Left kidney (tissue), 2 donors: Measurements from ENCODE around the gene LEKR1. TPM values are rescaled to one million over a fixed set of nuclear protein-coding genes. Genes with fewer than 3 reads are reported as not detected.
"Not testable (repeated sequence)": the region's sequence is repeated elsewhere in the genome, so short reads cannot be mapped to it uniquely, and the experiment has no call there.

Experiments
- DNase-seq: peaks from one replicate; pipeline ENCODE4 v3.0.0-alpha.2; 2013
- polyA plus RNA-seq: library from polyadenylated mRNA; unstranded; fragments of 120-200 nt; gene quantifications from one replicate; pipeline ENCODE4 v1.2.1, GENCODE V29; 2013; ENCODE audit not compliant: insufficient read length

The LEKR1 gene
- polyA plus RNA-seq, 1 donor, result 3.2 TPM

DNA sequence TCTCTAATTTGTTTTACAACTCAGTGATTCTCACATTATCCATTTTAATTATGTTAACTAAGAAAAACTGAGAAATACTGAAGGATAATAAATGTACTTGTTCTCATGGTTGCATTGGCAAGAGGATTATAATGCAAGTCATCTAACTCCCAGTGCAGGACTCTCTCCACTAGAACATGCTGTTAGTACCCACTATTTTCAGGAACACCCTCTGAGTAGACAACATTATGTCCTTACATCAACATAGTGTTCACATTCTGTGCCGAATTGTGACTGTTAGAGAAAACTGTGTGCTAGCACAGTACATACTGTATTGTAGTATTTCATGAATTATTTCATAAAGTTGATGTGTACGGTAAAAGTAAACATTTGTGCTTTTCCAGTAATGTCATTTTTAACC lies 80.1 kb downstream of the LEKR1 start:
- no peak for DNase-seq

DNA sequence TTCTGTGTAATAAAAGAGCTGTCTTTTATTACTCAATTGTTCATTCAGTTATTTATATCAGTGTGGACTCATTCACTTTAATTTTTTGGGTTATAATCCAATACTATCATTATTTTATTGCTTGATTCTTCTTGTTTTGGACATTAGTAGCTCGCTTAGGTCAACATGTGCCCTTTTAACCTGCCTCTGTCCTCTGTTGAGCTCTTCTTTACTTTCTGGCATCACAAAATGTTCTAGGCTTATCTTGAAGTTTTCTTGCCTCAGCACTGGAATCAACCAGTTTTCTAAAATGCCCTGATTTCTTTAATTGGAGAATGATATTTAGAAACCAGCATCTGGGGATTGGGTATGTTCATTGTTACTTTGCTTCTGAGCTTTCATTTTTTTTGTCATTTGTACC lies 82.2 kb downstream of the LEKR1 start:
- DNase-seq, result no peak

DNA sequence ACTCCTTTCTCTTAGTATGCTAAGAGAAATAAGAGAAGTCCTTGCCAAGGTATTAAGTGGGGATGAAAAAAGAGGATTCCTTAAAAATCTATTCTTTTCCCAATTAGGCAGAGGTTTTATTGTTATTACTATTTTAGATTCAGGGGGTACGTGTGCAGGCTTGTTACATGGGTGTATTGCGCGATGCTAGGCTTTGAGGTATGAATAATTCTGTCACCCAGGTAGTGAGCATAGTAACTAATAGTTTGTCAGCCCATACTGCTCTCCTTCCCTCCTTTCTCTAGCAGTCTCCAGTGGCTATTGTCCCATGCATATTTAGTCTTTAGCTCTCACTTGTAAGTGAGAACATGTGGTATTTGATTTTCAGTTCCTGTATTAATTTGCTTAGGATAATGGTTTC lies 83.9 kb downstream of the LEKR1 start:
- no peak for DNase-seq

- DNase-seq, result not testable (repeated sequence)
Observed at GRCh38 chr3:156910831-156911230, 84.7 kb downstream of the LEKR1 start.

GRCh38 chr3:156914300-156914699 lies 88.1 kb downstream of the LEKR1 start:
- not testable (repeated sequence) for DNase-seq

DNA sequence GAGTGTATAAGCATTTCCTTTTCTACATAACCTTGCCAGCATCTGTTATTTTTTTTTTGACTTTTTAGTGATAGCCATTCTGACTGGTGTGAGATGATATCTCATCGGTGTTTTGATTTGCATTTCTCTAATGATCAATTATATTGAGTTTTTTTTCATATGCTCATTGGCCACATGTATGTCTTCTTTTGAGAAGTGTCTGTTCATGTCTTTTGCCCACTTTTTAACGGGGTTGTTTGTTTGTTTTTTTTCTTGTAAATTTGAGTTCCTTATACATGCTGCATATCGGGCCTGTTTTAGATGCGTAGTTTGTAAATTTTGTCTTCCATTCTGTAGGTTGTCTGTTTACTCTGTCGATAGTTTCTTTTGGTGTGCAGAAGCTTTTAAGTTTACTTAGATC lies 89.2 kb downstream of the LEKR1 start:
- no peak for DNase-seq

DNA sequence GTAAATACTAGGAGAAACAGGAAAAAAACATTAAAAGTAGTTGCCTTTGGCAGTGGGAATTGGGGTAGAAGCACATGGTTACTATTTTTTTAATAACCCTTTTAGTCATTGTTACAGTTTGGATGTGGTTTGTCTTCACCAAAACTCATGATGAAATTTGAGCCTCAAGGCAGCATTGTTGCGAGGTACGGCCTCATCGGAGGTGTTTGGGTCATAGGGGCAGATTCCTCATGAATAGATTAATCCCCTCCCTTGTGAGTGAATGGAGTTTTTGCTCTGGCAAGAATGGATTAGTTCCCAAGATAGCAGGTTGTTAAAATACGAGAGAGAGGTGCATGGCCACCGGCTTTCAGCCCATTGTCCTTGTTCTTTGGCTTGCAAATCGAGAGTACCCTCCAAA lies 92.6 kb downstream of the LEKR1 start:
- DNase-seq, result no peak

DNA sequence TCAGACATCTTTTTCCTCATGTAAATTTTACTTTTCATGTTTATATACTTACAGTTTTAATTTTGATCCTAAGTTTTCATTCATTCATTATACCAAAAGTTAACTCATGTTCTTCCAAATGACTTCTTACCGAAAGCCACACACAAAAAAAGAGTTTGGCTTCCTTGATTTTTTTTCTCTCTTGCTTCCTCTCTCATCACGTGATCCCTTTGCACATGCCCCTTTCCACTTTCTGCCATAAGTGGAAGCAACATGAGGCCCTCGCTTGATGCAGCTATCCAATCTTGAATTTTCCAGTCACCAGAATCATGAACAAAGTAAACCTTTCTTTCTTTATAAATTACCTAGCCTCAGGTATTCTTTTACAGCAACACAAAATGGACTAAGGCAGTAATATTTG lies 93.7 kb downstream of the LEKR1 start:
- no peak for DNase-seq

DNA sequence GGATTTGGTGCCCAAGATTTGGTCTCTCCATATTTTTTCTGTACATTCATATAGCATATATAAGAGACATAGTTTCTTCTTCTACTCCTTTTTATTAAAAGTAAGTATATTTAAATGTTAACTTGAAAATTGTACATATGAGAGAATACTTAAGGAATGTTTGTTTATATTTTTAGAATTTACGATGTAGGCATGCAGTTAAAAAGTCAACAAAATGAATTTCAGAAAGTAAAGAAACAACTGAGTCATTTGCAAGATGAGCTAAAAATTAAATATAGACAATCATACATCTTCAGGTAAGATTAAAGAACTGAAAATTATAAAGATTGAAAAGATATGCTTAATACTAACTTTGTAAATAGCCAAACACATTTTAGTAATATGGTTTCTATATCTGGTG lies 94.2 kb downstream of the LEKR1 start:
- DNase-seq, result no peak

- DNase-seq, result no peak
Observed at GRCh38 chr3:156923349-156923748, 97.2 kb downstream of the LEKR1 start.

GRCh38 chr3:156938724-156939123 lies 112.6 kb downstream of the LEKR1 start:
- DNase-seq, result no peak

DNA sequence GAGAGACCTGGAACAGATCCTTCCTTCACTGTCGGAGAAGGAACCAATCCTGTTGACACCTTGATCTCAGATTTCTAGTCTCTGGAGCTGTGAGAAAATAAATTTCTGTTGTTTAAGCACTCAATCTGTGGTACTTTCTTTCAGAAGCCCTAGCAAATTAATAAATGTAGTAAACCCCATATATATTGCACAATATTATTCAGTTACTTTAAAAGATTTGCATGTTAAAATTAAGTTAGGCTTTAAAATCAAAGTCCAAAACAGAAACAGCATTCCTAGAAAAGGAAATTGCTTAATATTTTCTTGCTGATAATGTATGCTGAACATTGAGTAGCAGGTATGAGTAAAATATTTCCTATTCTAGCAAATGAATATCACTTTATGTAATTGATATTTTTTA lies 113.2 kb downstream of the LEKR1 start:
- no peak for DNase-seq

DNA sequence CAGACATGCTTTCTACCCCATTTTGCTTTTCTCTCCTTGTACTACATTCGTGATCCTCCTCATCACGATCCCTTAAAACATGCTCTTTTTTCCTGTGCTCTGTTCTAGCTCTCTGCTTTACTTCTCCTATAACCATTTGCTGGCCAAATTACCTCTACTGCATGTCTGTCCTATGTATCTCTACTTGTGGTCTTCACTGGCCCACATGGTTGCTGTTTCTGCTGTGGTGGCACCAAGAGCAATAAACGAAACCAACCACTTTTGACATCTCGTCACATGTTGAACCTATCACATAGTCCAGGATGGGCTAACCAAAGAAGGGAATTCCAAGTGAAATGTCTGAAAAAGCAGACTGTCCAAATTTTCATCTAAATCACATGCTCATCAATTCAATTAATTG lies 115.2 kb downstream of the LEKR1 start:
- DNase-seq, result no peak

GRCh38 chr3:156948402-156949210 lies 122.5 kb downstream of the LEKR1 start:
- no peak for DNase-seq

DNA sequence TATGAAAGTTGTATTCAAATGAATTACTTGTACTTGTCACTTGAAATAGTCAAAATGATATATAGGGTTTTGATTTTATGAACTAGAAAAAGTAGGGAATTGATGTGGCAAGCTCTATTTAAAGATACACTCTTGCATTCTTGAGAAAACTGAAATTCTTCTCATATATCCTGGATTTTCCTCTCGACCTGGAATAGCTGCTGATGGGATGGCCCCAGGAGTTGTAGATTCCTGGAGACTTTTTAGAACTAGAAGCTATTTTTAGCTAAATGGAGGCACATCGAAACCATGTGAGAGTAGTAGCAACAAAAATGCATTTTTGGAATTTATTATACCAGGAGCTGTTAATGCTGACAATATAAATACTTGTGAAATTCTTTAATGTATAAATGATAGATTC lies 125.9 kb downstream of the LEKR1 start:
- no peak for DNase-seq

DNA sequence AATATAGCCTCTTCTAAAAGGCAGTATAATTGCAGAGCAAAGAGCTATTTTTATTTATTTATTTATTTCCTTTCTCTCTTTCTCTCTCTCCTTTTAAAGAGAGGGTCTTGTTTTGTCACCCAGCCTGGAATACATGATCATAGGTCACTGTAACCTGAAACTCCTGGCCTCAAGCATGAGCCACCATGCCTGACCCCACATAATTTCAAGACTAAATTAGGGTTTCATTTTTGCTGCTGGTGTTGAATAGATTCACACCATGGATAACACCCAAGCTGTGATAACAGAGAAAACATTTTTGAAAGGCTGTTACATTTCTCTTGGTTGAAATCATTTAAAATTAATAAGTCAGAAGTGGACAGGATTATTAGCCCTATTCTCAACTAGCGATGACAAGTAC lies 131.6 kb downstream of the LEKR1 start:
- DNase-seq, result no peak

DNA sequence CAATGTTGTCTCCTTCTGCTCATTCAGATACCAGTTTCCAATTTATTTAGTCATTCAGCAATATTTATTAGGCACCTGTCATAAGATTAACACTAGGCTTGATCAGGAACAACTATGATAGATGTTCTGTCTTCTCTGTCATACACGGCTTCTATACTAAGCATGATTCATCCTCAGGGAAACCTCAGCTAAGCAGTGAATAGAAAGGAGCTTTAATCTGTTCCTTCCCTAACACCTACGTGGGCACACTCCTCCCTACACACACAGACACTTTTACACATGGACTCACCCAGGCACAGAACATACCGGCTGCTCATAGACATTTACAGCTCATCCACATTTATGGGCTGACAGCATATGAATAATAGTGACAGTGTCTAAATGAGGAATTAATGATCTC lies 136.9 kb downstream of the LEKR1 start:
- no peak for DNase-seq

- DNase-seq, result no peak
Observed at GRCh38 chr3:156964577-156964976, 138.4 kb downstream of the LEKR1 start.

- not testable (repeated sequence) for DNase-seq
Observed at GRCh38 chr3:156966349-156966748, 140.2 kb downstream of the LEKR1 start.

GRCh38 chr3:156973954-156974353 lies 147.8 kb downstream of the LEKR1 start:
- DNase-seq, result no peak

DNA sequence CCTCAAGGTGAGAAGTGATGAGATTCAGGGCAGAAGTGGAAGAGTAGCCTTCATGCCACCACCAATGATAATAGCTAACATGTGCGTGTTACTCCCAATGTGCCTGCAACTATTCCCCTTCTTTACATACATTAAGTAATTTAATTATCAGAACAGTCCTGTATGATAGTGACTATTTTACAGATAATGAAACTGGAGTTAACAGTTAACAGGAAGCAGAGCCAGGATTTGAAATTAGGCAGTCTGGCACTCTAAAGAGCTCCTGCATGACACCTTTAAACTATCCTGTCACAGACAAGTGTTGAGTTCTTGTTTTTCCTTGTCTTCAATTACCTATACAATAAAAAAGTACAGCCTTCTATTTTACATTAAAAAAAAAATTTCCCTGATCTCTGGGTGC lies 148.8 kb downstream of the LEKR1 start:
- no peak for DNase-seq

DNA sequence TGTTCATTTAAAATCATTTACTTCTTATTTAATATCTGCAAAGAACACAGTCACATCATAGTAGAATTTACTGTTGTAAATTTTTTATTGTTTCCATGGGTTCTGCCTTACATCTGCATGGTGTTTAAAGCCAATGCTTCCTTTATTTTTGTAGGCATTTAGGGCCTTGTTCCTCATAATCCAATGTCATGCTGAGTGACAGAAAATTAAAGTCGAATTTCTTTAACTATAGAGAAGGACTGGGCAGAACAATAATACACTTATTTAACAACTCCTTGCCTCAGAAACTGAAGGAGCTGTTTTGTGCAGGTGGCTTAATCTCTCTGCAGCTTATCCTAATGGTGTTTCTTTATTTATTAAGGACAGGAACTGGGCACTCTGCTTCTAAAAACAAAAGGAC lies 149.6 kb downstream of the LEKR1 start:
- no peak for DNase-seq

- no peak for DNase-seq
Observed at GRCh38 chr3:156976933-156977332, 150.8 kb downstream of the LEKR1 start.

DNA sequence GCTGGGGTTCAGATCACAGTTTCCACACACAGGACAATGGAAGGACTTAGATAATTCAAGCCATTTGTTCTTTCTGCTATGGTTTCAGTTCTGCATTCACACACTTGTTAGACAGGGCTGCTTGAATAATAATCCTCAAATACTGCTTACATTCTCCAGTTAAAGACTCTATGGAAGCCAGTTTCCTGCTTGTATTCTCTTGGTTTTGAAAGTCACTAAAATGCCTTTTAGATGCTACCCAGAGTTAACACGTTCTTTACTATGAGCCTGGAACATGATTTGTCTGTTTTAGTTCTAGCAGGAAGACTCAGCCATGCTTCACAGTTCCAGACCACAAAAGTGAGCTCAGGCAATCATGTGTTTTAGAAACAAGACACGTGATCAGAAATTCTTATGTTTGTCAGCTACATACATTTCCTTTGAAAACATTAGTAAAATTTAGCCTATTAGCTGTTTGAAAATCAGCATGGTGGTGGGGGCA lies 152.4 kb downstream of the LEKR1 start:
- no peak for DNase-seq
